Measurements from ENCODE around the gene MAP3K6.

GRCh38 chr1:27306071-27306470 is 60.7 kb downstream of the MAP3K6 start:
- TF ChIP-seq POLR2AphosphoS5 (IDR thresholded peaks at IDR 0.05; ENCODE audit: borderline replicate concordance, low read depth, low read length): no peak
- TF ChIP-seq EZH2 (IDR thresholded peaks at IDR 0.05): no peak
- TF ChIP-seq FOXP2 (optimal IDR thresholded peaks at IDR 0.05; ENCODE audit: control extremely low read depth, extremely low read length, insufficient read depth): no peak
